Vagina (tissue), 2 donors: ENCODE results near the gene SPATA21. TPM values are rescaled to one million over a fixed set of nuclear protein-coding genes. Genes with fewer than 3 reads are reported as not detected.

ENCODE experiments used
- DNase-seq, 2 donors: peaks; one replicate each; pipeline ENCODE4 v3.0.0-alpha.2; 2017; ENCODE audit errors: extremely low spot score in 2 of 2
- H3K27ac ChIP-seq: fragments of 200-600 bp; sonication (generic); one replicate; pipeline ENCODE4 v1.5.1; 2019
- H3K27me3 ChIP-seq: fragments of 200-600 bp; sonication (generic); one replicate; pipeline ENCODE4 v1.5.1; 2019
- H3K36me3 ChIP-seq, 2 donors: fragments of 200-600 bp; sonication (generic); one replicate each; pipeline ENCODE4 v1.5.1; 2017 to 2019
- H3K4me1 ChIP-seq: fragments of 200-600 bp; sonication (generic); one replicate; pipeline ENCODE4 v1.5.1; 2019
- H3K4me3 ChIP-seq, 2 donors: fragments of 200-600 bp; sonication (generic); 1 replicate in 1 of 2; 2 replicates in 1 of 2; pipeline ENCODE4 v1.5.1; 2016 to 2019
- H3K9me3 ChIP-seq: fragments of 200-600 bp; sonication (generic); one replicate; pipeline ENCODE4 v1.5.1; 2019
- CTCF ChIP-seq, 3 experiments: fragments of 450-650 bp in 2 of 3; fragments of 200-600 bp in 1 of 3; sonication (generic) in 1 of 3; IDR thresholded peaks; one replicate each; pipeline ENCODE4 v1.5.1; 2017 to 2019; ENCODE audit warnings: antibody characterized with exemption in 3 of 3, mild to moderate bottlenecking in 2 of 3, moderate library complexity in 2 of 3
- POLR2A ChIP-seq, 2 donors: fragments of 450-650 bp; IDR thresholded peaks; one replicate each; pipeline ENCODE4 v1.6.1; 2017; ENCODE audit warnings: antibody characterized with exemption in 2 of 2, mild to moderate bottlenecking in 2 of 2, moderate library complexity in 2 of 2
- POLR2AphosphoS5 ChIP-seq, 2 donors: sonication (generic); formaldehyde crosslinking; IDR thresholded peaks; one replicate each; pipeline ENCODE4 v1.9.0; 2017; ENCODE audit warnings: antibody characterized with exemption in 2 of 2, mild to moderate bottlenecking in 2 of 2, low read depth in 1 of 2; ENCODE audit not compliant: insufficient read depth in 1 of 2
- intact Hi-C: fragments of 100-400 bp; cut with DNase I; formaldehyde crosslinking; loops from one replicate; pipeline ENCODE4 v1.15.1; 2023
- total RNA-seq: library from RNA; depleted of rRNA; stranded (reverse); fragments of >200 nt; gene quantifications from one replicate; pipeline ENCODE4 v1.2.3, GENCODE V29; 2016

SPATA21 gene
- total RNA-seq, 1 donor from 2014 or later = not detected

GRCh38 chr1:16446116-16446515 is 8.9 kb upstream of the SPATA21 start:
- H3K36me3 ChIP-seq = peaks cover 0 to 63% of the 10 kb centered on the region in 2 donors

GRCh38 chr1:16445052-16445451 is 7.8 kb upstream of the SPATA21 start:
- H3K4me3 ChIP-seq = no peak overlapping the region
- TF ChIP-seq POLR2A (IDR thresholded peaks at IDR 0.05) = no peak
- TF ChIP-seq POLR2AphosphoS5 (IDR thresholded peaks at IDR 0.05; ENCODE audit: insufficient read depth in 1 of 2, low read depth in 1 of 2) = no peak
- TF ChIP-seq CTCF (IDR thresholded peaks at IDR 0.05) = no peak
- peaks cover 38% of the 10 kb centered on the region for H3K4me1 ChIP-seq
- no peaks in the 10 kb centered on the region for H3K27me3 ChIP-seq
- no peaks in the 10 kb centered on the region for H3K9me3 ChIP-seq
- peaks cover 0 to 52% of the 10 kb centered on the region in 2 donors for H3K36me3 ChIP-seq
- DNase-seq = no peak
- no peak overlapping the region for H3K27ac ChIP-seq
- intact Hi-C loops = no loop called here

More at GRCh38 chr1:16446116-16446515, 8.9 kb upstream of the SPATA21 start:
- Histone ChIP-seq H3K27me3 (no peaks in the 10 kb centered on the region), H3K27ac (no peak overlapping the region), H3K9me3 (no peaks in the 10 kb centered on the region), H3K4me1 (peaks cover 39% of the 10 kb centered on the region), H3K4me3 (no peak overlapping the region)
- intact Hi-C loops = no loop called here
- no peak for TF ChIP-seq POLR2A (IDR thresholded peaks at IDR 0.05)
- no peak for TF ChIP-seq POLR2AphosphoS5 (IDR thresholded peaks at IDR 0.05; ENCODE audit: insufficient read depth in 1 of 2, low read depth in 1 of 2)
- TF ChIP-seq CTCF (IDR thresholded peaks at IDR 0.05) = no peak
- no peak for DNase-seq

- no peaks in the 10 kb centered on the region for H3K9me3 ChIP-seq
- no peak for TF ChIP-seq POLR2A (IDR thresholded peaks at IDR 0.05)
- no peak for TF ChIP-seq POLR2AphosphoS5 (IDR thresholded peaks at IDR 0.05; ENCODE audit: insufficient read depth in 1 of 2, low read depth in 1 of 2)
- TF ChIP-seq CTCF (IDR thresholded peaks at IDR 0.05) = no peak
- H3K36me3 ChIP-seq = peaks cover 0 to 43% of the 10 kb centered on the region in 2 donors
- H3K4me3 ChIP-seq = no peak overlapping the region
- intact Hi-C loops = no loop called here
- H3K4me1 ChIP-seq = peaks cover 40% of the 10 kb centered on the region
- H3K27me3 ChIP-seq = no peaks in the 10 kb centered on the region
- DNase-seq = no peak
- no peak overlapping the region for H3K27ac ChIP-seq
Observed at GRCh38 chr1:16443975-16444770, 6.9 kb upstream of the SPATA21 start.

GRCh38 chr1:16442941-16443340 is 5.7 kb upstream of the SPATA21 start:
- intact Hi-C loops = no loop called here
- peaks cover 0 to 31% of the 10 kb centered on the region in 2 donors for H3K36me3 ChIP-seq
- TF ChIP-seq POLR2AphosphoS5 (IDR thresholded peaks at IDR 0.05; ENCODE audit: insufficient read depth in 1 of 2, low read depth in 1 of 2) = no peak
- no peak for TF ChIP-seq CTCF (IDR thresholded peaks at IDR 0.05)
- no peak for TF ChIP-seq POLR2A (IDR thresholded peaks at IDR 0.05)
- H3K4me1 ChIP-seq = peaks cover 40% of the 10 kb centered on the region
- H3K4me3 ChIP-seq = no peak overlapping the region
- H3K27me3 ChIP-seq = no peaks in the 10 kb centered on the region
- no peak overlapping the region for H3K27ac ChIP-seq
- DNase-seq = no peak
- H3K9me3 ChIP-seq = no peaks in the 10 kb centered on the region

GRCh38 chr1:16442265-16442664 is 5.0 kb upstream of the SPATA21 start:
- Histone ChIP-seq H3K36me3 (peaks cover 0 to 26% of the 10 kb centered on the region in 2 donors), H3K9me3 (no peaks in the 10 kb centered on the region), H3K27me3 (no peaks in the 10 kb centered on the region), H3K4me1 (peaks cover 40% of the 10 kb centered on the region), H3K4me3 (no peak overlapping the region), H3K27ac (no peak overlapping the region)
- TF ChIP-seq POLR2A (IDR thresholded peaks at IDR 0.05) (no peak), POLR2AphosphoS5 (IDR thresholded peaks at IDR 0.05; ENCODE audit: insufficient read depth in 1 of 2, low read depth in 1 of 2) (no peak), CTCF (IDR thresholded peaks at IDR 0.05) (no peak)
- intact Hi-C loops = no loop called here
- no peak for DNase-seq
